Vagina (tissue), 2 donors: Measurements from ENCODE around the gene APC.

Experiments
- POLR2A ChIP-seq, 2 donors: fragments of 450-650 bp; IDR thresholded peaks; one replicate each; pipeline ENCODE4 v1.6.1; 2017; ENCODE audit warnings: antibody characterized with exemption in 2 of 2, mild to moderate bottlenecking in 2 of 2, moderate library complexity in 2 of 2
- POLR2AphosphoS5 ChIP-seq, 2 donors: sonication (generic); formaldehyde crosslinking; IDR thresholded peaks; one replicate each; pipeline ENCODE4 v1.9.0; 2017; ENCODE audit warnings: antibody characterized with exemption in 2 of 2, mild to moderate bottlenecking in 2 of 2, low read depth in 1 of 2; ENCODE audit not compliant: insufficient read depth in 1 of 2
- TF ChIP-seq, protein P1 (sequence below), 3 experiments: fragments of 450-650 bp in 2 of 3; fragments of 200-600 bp in 1 of 3; sonication (generic) in 1 of 3; IDR thresholded peaks; one replicate each; pipeline ENCODE4 v1.5.1; 2017 to 2019; ENCODE audit warnings: antibody characterized with exemption in 3 of 3, mild to moderate bottlenecking in 2 of 3, moderate library complexity in 2 of 3

DNA sequence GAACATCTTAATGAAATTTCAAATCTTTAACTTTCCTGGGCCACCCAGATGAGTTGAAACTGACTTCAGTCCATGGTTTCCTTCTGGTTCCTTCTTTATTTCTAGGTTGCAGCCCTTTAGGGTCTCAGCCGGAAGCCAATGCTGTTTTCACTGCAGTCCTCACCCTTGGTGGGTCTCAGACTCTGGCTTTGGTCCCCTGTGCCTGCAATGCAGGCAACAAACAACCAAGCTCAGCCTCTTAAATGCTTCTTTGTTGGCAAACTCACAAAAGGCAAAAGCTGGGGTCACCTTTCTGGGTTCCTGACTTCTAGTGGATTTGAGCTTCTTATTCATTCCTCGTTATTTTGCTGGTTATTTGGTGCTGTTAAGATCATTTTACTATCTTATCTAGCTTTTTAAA lies 19.3 kb upstream of the APC start:
- TF ChIP-seq, protein P1, sequence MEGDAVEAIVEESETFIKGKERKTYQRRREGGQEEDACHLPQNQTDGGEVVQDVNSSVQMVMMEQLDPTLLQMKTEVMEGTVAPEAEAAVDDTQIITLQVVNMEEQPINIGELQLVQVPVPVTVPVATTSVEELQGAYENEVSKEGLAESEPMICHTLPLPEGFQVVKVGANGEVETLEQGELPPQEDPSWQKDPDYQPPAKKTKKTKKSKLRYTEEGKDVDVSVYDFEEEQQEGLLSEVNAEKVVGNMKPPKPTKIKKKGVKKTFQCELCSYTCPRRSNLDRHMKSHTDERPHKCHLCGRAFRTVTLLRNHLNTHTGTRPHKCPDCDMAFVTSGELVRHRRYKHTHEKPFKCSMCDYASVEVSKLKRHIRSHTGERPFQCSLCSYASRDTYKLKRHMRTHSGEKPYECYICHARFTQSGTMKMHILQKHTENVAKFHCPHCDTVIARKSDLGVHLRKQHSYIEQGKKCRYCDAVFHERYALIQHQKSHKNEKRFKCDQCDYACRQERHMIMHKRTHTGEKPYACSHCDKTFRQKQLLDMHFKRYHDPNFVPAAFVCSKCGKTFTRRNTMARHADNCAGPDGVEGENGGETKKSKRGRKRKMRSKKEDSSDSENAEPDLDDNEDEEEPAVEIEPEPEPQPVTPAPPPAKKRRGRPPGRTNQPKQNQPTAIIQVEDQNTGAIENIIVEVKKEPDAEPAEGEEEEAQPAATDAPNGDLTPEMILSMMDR (IDR thresholded peaks at IDR 0.05): no peak
- TF ChIP-seq POLR2A (IDR thresholded peaks at IDR 0.05) (no peak), POLR2AphosphoS5 (IDR thresholded peaks at IDR 0.05; ENCODE audit: insufficient read depth in 1 of 2, low read depth in 1 of 2) (no peak)
